ENCODE data around the gene ZMYND10.

DNA sequence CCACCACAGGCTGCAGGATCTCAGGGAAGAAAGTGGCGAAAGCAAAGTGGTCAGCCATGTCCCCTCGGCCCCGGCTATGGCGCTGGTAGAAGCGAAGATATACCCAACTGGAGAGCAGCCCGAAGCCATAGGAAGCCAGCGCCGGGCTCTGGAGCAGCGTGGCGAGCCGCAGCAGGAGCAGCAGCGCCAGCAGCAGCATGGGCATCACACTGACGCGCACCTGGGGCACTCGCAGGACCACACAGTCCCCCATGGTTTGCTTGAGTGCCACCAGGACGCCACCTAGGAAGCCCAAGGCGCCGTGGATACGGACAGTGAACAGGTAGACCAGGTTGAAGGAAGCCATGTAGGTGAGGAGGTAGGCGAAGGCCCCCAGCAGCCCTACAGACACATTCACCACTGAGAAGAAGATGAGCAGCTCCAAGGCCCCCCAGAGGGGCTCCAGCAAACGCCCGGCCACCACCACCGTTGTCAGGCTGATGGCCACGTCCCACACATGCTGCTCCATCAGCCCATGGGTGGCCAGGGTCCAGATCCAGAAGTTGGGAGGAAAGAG, 12.9 kb upstream of the ZMYND10 start:
- TF ChIP-seq, protein P1, sequence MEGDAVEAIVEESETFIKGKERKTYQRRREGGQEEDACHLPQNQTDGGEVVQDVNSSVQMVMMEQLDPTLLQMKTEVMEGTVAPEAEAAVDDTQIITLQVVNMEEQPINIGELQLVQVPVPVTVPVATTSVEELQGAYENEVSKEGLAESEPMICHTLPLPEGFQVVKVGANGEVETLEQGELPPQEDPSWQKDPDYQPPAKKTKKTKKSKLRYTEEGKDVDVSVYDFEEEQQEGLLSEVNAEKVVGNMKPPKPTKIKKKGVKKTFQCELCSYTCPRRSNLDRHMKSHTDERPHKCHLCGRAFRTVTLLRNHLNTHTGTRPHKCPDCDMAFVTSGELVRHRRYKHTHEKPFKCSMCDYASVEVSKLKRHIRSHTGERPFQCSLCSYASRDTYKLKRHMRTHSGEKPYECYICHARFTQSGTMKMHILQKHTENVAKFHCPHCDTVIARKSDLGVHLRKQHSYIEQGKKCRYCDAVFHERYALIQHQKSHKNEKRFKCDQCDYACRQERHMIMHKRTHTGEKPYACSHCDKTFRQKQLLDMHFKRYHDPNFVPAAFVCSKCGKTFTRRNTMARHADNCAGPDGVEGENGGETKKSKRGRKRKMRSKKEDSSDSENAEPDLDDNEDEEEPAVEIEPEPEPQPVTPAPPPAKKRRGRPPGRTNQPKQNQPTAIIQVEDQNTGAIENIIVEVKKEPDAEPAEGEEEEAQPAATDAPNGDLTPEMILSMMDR (IDR thresholded peaks at IDR 0.05): no peak
- no peak for TF ChIP-seq POLR2A (IDR thresholded peaks at IDR 0.05)
